ENCODE results near the gene SLIT3.
A peak's percentile ranks its signal among the peaks of the same experiment; 100 is the strongest.
"Not testable (repeated sequence)": the region's sequence is repeated elsewhere in the genome, so short reads cannot be mapped to it uniquely, and the experiment has no call there.

The SLIT3 gene

GRCh38 chr5:168753691-168754254, 547.2 kb downstream of the SLIT3 start:
- no peak for DNase-seq

GRCh38 chr5:168752416-168753190, 548.3 kb downstream of the SLIT3 start:
- DNase-seq: no peak

- peak; percentile 2 to 3 for DNase-seq
These were observed 548.9 kb downstream of the SLIT3 start for GRCh38 chr5:168752012-168752411.

GRCh38 chr5:168750926-168751325, 550.0 kb downstream of the SLIT3 start:
- no peak for DNase-seq

GRCh38 chr5:168749391-168750100, 551.4 kb downstream of the SLIT3 start:
- no peak for DNase-seq

GRCh38 chr5:168747987-168748777, 552.8 kb downstream of the SLIT3 start:
- DNase-seq: peak; percentile 58 to 72

GRCh38 chr5:168746893-168747640, 553.9 kb downstream of the SLIT3 start:
- no peak for DNase-seq

- not testable (repeated sequence) for DNase-seq
These were observed 554.6 kb downstream of the SLIT3 start for GRCh38 chr5:168746126-168746892.

GRCh38 chr5:168743617-168744016, 557.3 kb downstream of the SLIT3 start:
- no peak for DNase-seq

- not testable (repeated sequence) for DNase-seq
These were observed 558.6 kb downstream of the SLIT3 start for GRCh38 chr5:168742311-168742710.

GRCh38 chr5:168740811-168741213, 560.1 kb downstream of the SLIT3 start:
- no peak for DNase-seq

GRCh38 chr5:168740092-168740800, 560.7 kb downstream of the SLIT3 start:
- no peak for DNase-seq

- no peak for DNase-seq
These were observed 563.9 kb downstream of the SLIT3 start for GRCh38 chr5:168737066-168737465.

GRCh38 chr5:168736281-168736831, 564.6 kb downstream of the SLIT3 start:
- no peak for DNase-seq

- no peak for DNase-seq
These were observed 566.2 kb downstream of the SLIT3 start for GRCh38 chr5:168734620-168735300.

GRCh38 chr5:168734119-168734518, 566.8 kb downstream of the SLIT3 start:
- no peak for DNase-seq

GRCh38 chr5:168728546-168729211, 572.3 kb downstream of the SLIT3 start:
- DNase-seq: no peak

GRCh38 chr5:168727547-168727946, 573.4 kb downstream of the SLIT3 start:
- DNase-seq: no peak

- DNase-seq: no peak
These were observed 574.6 kb downstream of the SLIT3 start for GRCh38 chr5:168726342-168726741.
